ENCODE measurements around the gene GMDS. TPM values are rescaled to one million over a fixed set of nuclear protein-coding genes. Genes with fewer than 3 reads are reported as not detected.

GMDS gene
- total and polyA plus RNA-seq, 2 of the 4 experiments (the other 2 are of a cell fraction) = 7.3 to 21.9 TPM

DNA sequence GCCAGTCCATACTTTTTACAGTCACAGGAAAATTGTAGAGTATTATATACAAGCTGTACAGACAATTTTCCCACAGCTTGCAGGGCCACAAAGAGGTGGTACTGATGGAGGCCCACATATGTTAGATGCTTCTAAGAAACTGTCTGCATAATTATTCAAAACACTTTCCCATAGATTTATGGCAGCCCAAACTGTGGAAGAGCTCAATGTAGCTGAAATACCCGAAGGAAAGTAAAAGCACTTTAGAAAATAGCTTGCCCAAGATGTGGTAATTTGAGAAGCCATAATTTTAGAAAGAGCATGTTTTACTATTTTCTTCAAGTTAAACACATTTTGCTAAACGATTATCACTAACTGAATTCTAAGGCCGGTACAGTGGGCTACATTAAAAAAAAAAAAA, 36.9 kb downstream of the GMDS start:
- Histone ChIP-seq H2BK5ac (ENCODE audit: low read depth, low read length, poor library complexity, severe bottlenecking) (no peak overlapping the region), H3K27me3 (ENCODE audit: control insufficient read depth, insufficient read depth, low read length) (no peaks in the 10 kb centered on the region), H3K4me2 (ENCODE audit: low read depth, low read length) (no peak overlapping the region), H4K91ac (ENCODE audit: insufficient read depth, low read depth, low read length) (no peak overlapping the region), H2AFZ (replicated peaks; ENCODE audit: low read length, poor library complexity) (no peak overlapping the region), H3K18ac (ENCODE audit: low read depth, low read length) (no peak overlapping the region), H3K4me1 (ENCODE audit: control insufficient read depth, insufficient read depth, low read length) (no peaks in the 10 kb centered on the region), H3K9me1 (ENCODE audit: insufficient read depth, low read length) (no peaks in the 10 kb centered on the region; the same call in 1 of the 2 replicates), H2BK15ac (ENCODE audit: low read depth, low read length) (no peak overlapping the region), H3K9me3 (ENCODE audit: control insufficient read depth, insufficient read depth, low read length) (peaks cover 2% of the 10 kb centered on the region; the same call in 1 of the 2 replicates), H3K4ac (ENCODE audit: low read depth, low read length) (no peak overlapping the region), H3K36me3 (ENCODE audit: control insufficient read depth, insufficient read depth, low read length) (no peaks in the 10 kb centered on the region), H2AK9ac (replicated peaks; ENCODE audit: low read depth, low read length, poor library complexity) (no peak overlapping the region), H4K5ac (ENCODE audit: low read depth, low read length) (no peak overlapping the region), H3K23ac (ENCODE audit: low read depth, low read length) (no peak overlapping the region), H3K79me1 (ENCODE audit: low read depth in 1 of 2, low read length in 2 of 2) (peaks cover 0 to 2% of the 10 kb centered on the region in 2 experiments; a peak in 1 of 4 replicates), H3K27ac (ENCODE audit: insufficient read depth, low read length) (no peak overlapping the region), H3K56ac (ENCODE audit: extremely low read depth, insufficient read depth, low read length) (no peak overlapping the region), H4K8ac (ENCODE audit: low read depth in 2 of 2, low read length in 2 of 2) (no peak overlapping the region), H2BK20ac (ENCODE audit: low read depth, low read length) (no peak overlapping the region), H3K14ac (replicated peaks; ENCODE audit: low read depth, low read length) (no peak overlapping the region), H3K9ac (ENCODE audit: low read depth, low read length) (no peak overlapping the region), H2BK120ac (ENCODE audit: low read depth, low read length) (no peak overlapping the region), H3K4me3 (ENCODE audit: insufficient read depth, low read depth, low read length) (no peak overlapping the region), H4K20me1 (ENCODE audit: insufficient read depth, low read length) (no peaks in the 10 kb centered on the region), H2AK5ac (ENCODE audit: low read depth, low read length) (no peak overlapping the region)
- DNase-seq (no peak), ATAC-seq (ENCODE audit: low read depth) (no peak)
- in situ Hi-C loops (cut with MboI; ENCODE audit: low sequenced_read_pairs) = no loop called here
- BruUV-seq (replicated peaks) = no TSS peak
- CTCF ChIA-PET = interaction anchor here (0.7 to 1.4 kb wide), 6 partner anchors 9 to 223 kb away, joined by 3 to 5 read pairs (median 4); no protein-coding TSS in a partner anchor
- dilution Hi-C loops (cut with HindIII; ENCODE audit: low sequenced_read_pairs, unreplicated experiment) = no loop called here
- TF ChIP-seq CHD1 (IDR thresholded peaks at IDR 0.05; ENCODE audit: low read depth, low read length) (no peak), RAD21 (IDR thresholded peaks at IDR 0.05; ENCODE audit: low read length) (no peak), FOS (IDR thresholded peaks at IDR 0.05; ENCODE audit: low read depth, low read length) (no peak), CTCF (conservative IDR thresholded peaks at IDR 0.05; ENCODE audit: low read depth, low read length) (no peak), MAZ (IDR thresholded peaks at IDR 0.05; ENCODE audit: borderline replicate concordance, low read depth, low read length) (no peak)
- TF ChIP-seq, protein P1, sequence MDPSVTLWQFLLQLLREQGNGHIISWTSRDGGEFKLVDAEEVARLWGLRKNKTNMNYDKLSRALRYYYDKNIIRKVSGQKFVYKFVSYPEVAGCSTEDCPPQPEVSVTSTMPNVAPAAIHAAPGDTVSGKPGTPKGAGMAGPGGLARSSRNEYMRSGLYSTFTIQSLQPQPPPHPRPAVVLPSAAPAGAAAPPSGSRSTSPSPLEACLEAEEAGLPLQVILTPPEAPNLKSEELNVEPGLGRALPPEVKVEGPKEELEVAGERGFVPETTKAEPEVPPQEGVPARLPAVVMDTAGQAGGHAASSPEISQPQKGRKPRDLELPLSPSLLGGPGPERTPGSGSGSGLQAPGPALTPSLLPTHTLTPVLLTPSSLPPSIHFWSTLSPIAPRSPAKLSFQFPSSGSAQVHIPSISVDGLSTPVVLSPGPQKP (IDR thresholded peaks at IDR 0.05; ENCODE audit: borderline replicate concordance, low read depth, low read length) = no peak
- intact Hi-C loops (cut with micrococcal nuclease) = no loop called here
- POLR2A ChIA-PET (ENCODE audit: unreplicated experiment) = no interaction called here
- WGBS, 2 experiments (ENCODE audit: extremely low coverage in 2 of 2, insufficient read length in 1 of 2) = no CpG with 5 or more reads among the region's 3 CpGs
